ENCODE data around the gene CDC27.

GRCh38 chr17:47224966-47225365 is 35.9 kb upstream of the CDC27 start:
- no peak for TF ChIP-seq CTCF (conservative IDR thresholded peaks at IDR 0.05; ENCODE audit: low read depth, low read length)
- no peak for TF ChIP-seq POLR2A (IDR thresholded peaks at IDR 0.05; ENCODE audit: low read depth, low read length)
- TF ChIP-seq CEBPB (IDR thresholded peaks at IDR 0.05; ENCODE audit: low read depth, low read length): no peak
- TF ChIP-seq MXI1 (IDR thresholded peaks at IDR 0.05; ENCODE audit: borderline replicate concordance, low read depth, low read length): no peak
- TF ChIP-seq USF2 (IDR thresholded peaks at IDR 0.05; ENCODE audit: low read depth, low read length): no peak
- no peak for TF ChIP-seq MAFK (IDR thresholded peaks at IDR 0.05; ENCODE audit: low read depth, low read length)
